HepG2 (cell line): Measurements from ENCODE around the gene KCNMA1. TPM values are rescaled to one million over a fixed set of nuclear protein-coding genes. Genes with fewer than 3 reads are reported as not detected.

Experiments
- ATAC-seq: fragments of 200-7000 bp; cut with Tn5 transposase; 3 replicates; pipeline ENCODE4 v1.9.1; 2020; ENCODE audit warnings: mild to moderate bottlenecking, moderate library complexity
- BruUV-seq: library from RNA; stranded (reverse); fragments of 400-500 nt; replicated peaks from 2 replicates; lab custom pipeline; 2021; lab: Mats Ljungman, UMichigan
- CTCF ChIA-PET: fragments of 300-600 bp; formaldehyde crosslinking; extraction: SDS; loops from one replicate; lab custom pipeline; 2021; ENCODE audit warnings: low total read pairs, inconsistent platforms, low intra/inter-chr PET ratio; lab: Yijun Ruan, JAX
- POLR2A ChIA-PET: fragments of 350-600 bp; sonication (Branson Sonifier 250); formaldehyde crosslinking; loops from one replicate; lab custom pipeline; 2020; ENCODE audit warnings: antibody characterized with exemption, inconsistent platforms; lab: Yijun Ruan, JAX
- DNase-seq: peaks from one replicate; pipeline ENCODE4 v3.0.0-alpha.2; 2015; ENCODE audit warnings: low spot score
- FAIRE-seq: peaks from 3 replicates; lab custom pipeline; 2011; peaks lifted over from hg19 to GRCh38; lab: Jason Lieb, UNC
- H2AFZ ChIP-seq: one replicate; pipeline ENCODE4 v1.6.1; 2011; ENCODE audit warnings: low read length, inconsistent platforms
- H3K27ac ChIP-seq: fragments of 300-600 bp; 3 replicates; pipeline ENCODE4 v1.8.0; 2011; ENCODE audit warnings: mixed run types, mild to moderate bottlenecking, mixed read lengths, low read length, inconsistent platforms; ENCODE audit not compliant: insufficient read depth; ENCODE audit errors: extremely low read length
- H3K27me3 ChIP-seq, 2 experiments: fragments of 200-600 bp in 1 of 2; 2 replicates in 1 of 2; 3 replicates in 1 of 2; pipeline versions ENCODE4 v1.6.0 to v1.8.0; 2011; ENCODE audit warnings: low read length in 2 of 2, mild to moderate bottlenecking in 2 of 2, moderate library complexity in 2 of 2, inconsistent platforms in 1 of 2; ENCODE audit not compliant: insufficient read depth in 2 of 2, control insufficient read depth in 1 of 2
- H3K36me3 ChIP-seq, 2 experiments: fragments of 200-600 bp in 1 of 2; replicated peaks in 1 of 2; 2 replicates in 1 of 2; 3 replicates in 1 of 2; pipeline versions ENCODE4 v1.5.1 to v1.8.0; 2011; ENCODE audit warnings: low read length in 2 of 2, inconsistent platforms in 1 of 2; ENCODE audit not compliant: insufficient read depth in 2 of 2, control insufficient read depth in 1 of 2
- H3K4me1 ChIP-seq: 2 replicates; pipeline ENCODE4 v1.5.1; 2012; ENCODE audit warnings: low read length, inconsistent platforms; ENCODE audit not compliant: insufficient read depth
- H3K4me2 ChIP-seq: 2 replicates; pipeline ENCODE4 v1.6.0; 2011; ENCODE audit warnings: low read depth, low read length, inconsistent platforms
- H3K4me3 ChIP-seq, 3 experiments: fragments of 200-600 bp in 1 of 3; sonication (generic), shearing (Covaris generic) in 1 of 3; replicated peaks in 1 of 3; 2 replicates each; pipeline ENCODE4 v1.5.1; 2011 to 2016; ENCODE audit warnings: low read length in 3 of 3, inconsistent platforms in 2 of 3, low read depth in 2 of 3, mild to moderate bottlenecking in 2 of 3, control low read depth in 1 of 3, mixed read lengths in 1 of 3; ENCODE audit not compliant: insufficient read depth in 1 of 3
- H3K79me2 ChIP-seq: one replicate; pipeline ENCODE4 v1.6.1; 2011; ENCODE audit warnings: low read length, inconsistent platforms; ENCODE audit not compliant: insufficient read depth
- H3K9ac ChIP-seq: 2 replicates; pipeline ENCODE4 v1.6.0; 2011; ENCODE audit warnings: mild to moderate bottlenecking, low read depth, low read length, inconsistent platforms; ENCODE audit not compliant: insufficient read depth
- H3K9me3 ChIP-seq: 2 replicates; pipeline ENCODE4 v1.5.1; 2012; ENCODE audit warnings: mild to moderate bottlenecking, low read length
- H4K20me1 ChIP-seq: 2 replicates; pipeline ENCODE4 v1.6.0; 2011; ENCODE audit warnings: inconsistent platforms, mild to moderate bottlenecking, low read length, moderate library complexity; ENCODE audit not compliant: insufficient read depth
- ARNT ChIP-seq: fragments of 450-650 bp; IDR thresholded peaks from 2 replicates; pipeline ENCODE4 v1.6.1; 2017
- KLF9 ChIP-seq: IDR thresholded peaks from 2 replicates; pipeline ENCODE4 v1.6.1; 2016; ENCODE audit warnings: low read depth
- NFE2L2 ChIP-seq: fragments of 150-350 bp; IDR thresholded peaks from 2 replicates; pipeline ENCODE4 v1.6.1; 2014; ENCODE audit warnings: low read length
- SUZ12 ChIP-seq: fragments of 150-350 bp; IDR thresholded peaks from 2 replicates; pipeline ENCODE4 v1.6.1; 2014; ENCODE audit warnings: low read depth, low read length
- TRAFD1 ChIP-seq: sonication (generic); formaldehyde crosslinking; IDR thresholded peaks from 2 replicates; pipeline ENCODE4 v1.5.1; 2020; ENCODE audit warnings: missing genetic modification reagents, mild to moderate bottlenecking, borderline replicate concordance
- ZFP36L1 ChIP-seq: sonication (generic); formaldehyde crosslinking; IDR thresholded peaks from 2 replicates; pipeline ENCODE4 v1.8.0; 2022; ENCODE audit warnings: mild to moderate bottlenecking, missing genetic modification reagents, moderate library complexity
- ZNF646 ChIP-seq: sonication (generic); formaldehyde crosslinking; IDR thresholded peaks from 2 replicates; pipeline ENCODE4 v1.9.0; 2021; ENCODE audit warnings: mild to moderate bottlenecking, missing genetic modification reagents
- ZNF710 ChIP-seq: sonication (generic); formaldehyde crosslinking; IDR thresholded peaks from 2 replicates; pipeline ENCODE4 v1.5.0; 2020; ENCODE audit warnings: mild to moderate bottlenecking, missing genetic modification reagents, borderline replicate concordance
- WGBS: methylation state at CpG from one replicate; pipeline ENCODE4 v1.1.6; 2017; ENCODE audit warnings: low lambda C conversion rate; 5-methylcytosine and 5-hydroxymethylcytosine counted together
- in situ Hi-C: cut with HindIII; loops from 2 replicates; pipeline ENCODE4 v1.10.0; 2017; ENCODE audit warnings: low pct_unique_long_range_greater_than_20kb; ENCODE audit not compliant: extremely low pct_ligation_motif_present
- intact Hi-C: fragments of 100-400 bp; cut with micrococcal nuclease; formaldehyde crosslinking; loops from one replicate; pipeline ENCODE4 v1.10.0; 2022; ENCODE audit not compliant: unreplicated experiment
- polyA plus RNA-seq, 8 experiments: library from polyadenylated mRNA; depleted of rRNA in 3 of 8; stranded (reverse) in 7 of 8; unstranded in 1 of 8; fragments of >200 nt; fragmentation: Illumina TruSeq in 4 of 8; extraction: Trizol in 4 of 8; gene quantifications; 2 replicates each; pipeline versions ENCODE4 v1.2.1 to v1.2.3, GENCODE V29; 2011 to 2016; ENCODE audit warnings: low read depth in 4 of 8, missing spikeins in 1 of 8, mixed read lengths in 1 of 8; ENCODE audit not compliant: insufficient read depth in 1 of 8
- total RNA-seq, 5 experiments: library from RNA; depleted of rRNA; stranded (reverse); fragments of >200 nt; fragmentation: Illumina TruSeq; extraction: Trizol; gene quantifications; 2 replicates each; pipeline ENCODE4 v1.2.3, GENCODE V29; 2016; ENCODE audit warnings: low read depth in 1 of 5
- TF ChIP-seq, protein P1 (sequence below): IDR thresholded peaks from 2 replicates; pipeline ENCODE4 v1.6.1; 2016

KCNMA1 gene
- total and polyA plus RNA-seq, 2 of the 13 experiments (the other 11 are each of a cell fraction or from before 2014, with no cell fraction given) = 0.02 TPM; not detected in 1

DNA sequence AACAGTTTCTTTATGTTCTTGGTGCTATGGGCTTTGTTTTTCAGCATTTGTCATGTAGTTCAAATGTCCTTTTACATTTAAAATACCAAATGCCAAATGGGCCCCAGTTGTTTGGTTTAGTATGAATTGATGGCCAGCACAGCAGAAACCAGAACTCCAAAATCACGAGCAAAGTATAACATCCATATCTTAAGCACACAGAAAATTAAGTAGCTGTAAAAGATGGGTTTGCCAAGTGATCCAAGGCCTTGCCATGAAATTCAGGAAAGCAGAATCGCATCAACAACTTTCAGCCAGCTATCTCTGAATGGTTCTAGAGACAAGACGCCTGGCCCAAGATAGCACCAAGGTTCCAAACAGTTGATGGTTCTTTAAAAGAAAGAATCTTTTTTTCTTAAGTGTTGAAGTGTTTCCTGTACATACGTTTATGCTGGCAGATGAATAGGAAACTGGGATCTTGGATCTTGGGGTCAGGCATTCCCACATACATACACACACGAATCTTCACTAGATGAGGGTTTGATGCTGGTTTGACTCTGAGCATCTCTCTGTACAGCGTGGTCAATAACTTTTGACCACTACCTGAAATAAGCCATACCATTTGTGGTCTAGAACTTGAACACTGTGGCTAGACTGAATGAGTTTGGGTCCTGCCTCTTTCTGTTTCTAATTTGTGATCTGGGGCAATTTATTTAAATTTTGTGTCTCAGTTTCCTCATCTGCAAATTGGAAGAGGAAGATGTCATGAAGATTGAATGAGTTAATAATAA, 711.8 kb downstream of the KCNMA1 start (continued):
- no peak for TF ChIP-seq ZNF646
- no peak for TF ChIP-seq TRAFD1 (CRISPR knock-in tag)

- DNase-seq (no peak), FAIRE-seq (no peak), ATAC-seq (no peak)
- no peak overlapping the region for H3K4me2 ChIP-seq
- H3K9me3 ChIP-seq = no peaks in the 10 kb centered on the region
- H2AFZ ChIP-seq = no peak overlapping the region
- ChIA-PET CTCF (no interaction called here), POLR2A (no interaction called here)
- no peaks in the 10 kb centered on the region for H4K20me1 ChIP-seq
- H3K27ac ChIP-seq = no peak overlapping the region
- H3K4me1 ChIP-seq = no peaks in the 10 kb centered on the region
- no peak overlapping the region for H3K9ac ChIP-seq
- BruUV-seq = no TSS peak
- intact Hi-C loops (no loop called here), in situ Hi-C loops (no loop called here)
- H3K4me3 ChIP-seq = no peak overlapping the region
- H3K36me3 ChIP-seq = no peaks in the 10 kb centered on the region
- no peaks in the 10 kb centered on the region; a peak in 1 of 5 replicates for H3K27me3 ChIP-seq
- 64% methylated on average over 3 of the region's 3 CpGs for WGBS
- H3K79me2 ChIP-seq = no peaks in the 10 kb centered on the region
- no peak for TF ChIP-seq NFE2L2
- no peak for TF ChIP-seq KLF9
- TF ChIP-seq ZFP36L1 (CRISPR knock-in tag) = no peak
- no peak for TF ChIP-seq ARNT
- no peak for TF ChIP-seq SUZ12
- TF ChIP-seq, protein P1, sequence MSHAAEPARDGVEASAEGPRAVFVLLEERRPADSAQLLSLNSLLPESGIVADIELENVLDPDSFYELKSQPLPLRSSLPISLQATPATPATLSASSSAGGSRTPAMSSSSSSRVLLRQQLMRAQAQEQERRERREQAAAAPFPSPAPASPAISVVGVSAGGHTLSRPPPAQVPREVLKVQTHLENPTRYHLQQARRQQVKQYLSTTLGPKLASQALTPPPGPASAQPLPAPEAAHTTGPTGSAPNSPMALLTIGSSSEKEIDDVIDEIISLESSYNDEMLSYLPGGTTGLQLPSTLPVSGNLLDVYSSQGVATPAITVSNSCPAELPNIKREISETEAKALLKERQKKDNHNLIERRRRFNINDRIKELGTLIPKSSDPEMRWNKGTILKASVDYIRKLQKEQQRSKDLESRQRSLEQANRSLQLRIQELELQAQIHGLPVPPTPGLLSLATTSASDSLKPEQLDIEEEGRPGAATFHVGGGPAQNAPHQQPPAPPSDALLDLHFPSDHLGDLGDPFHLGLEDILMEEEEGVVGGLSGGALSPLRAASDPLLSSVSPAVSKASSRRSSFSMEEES (CRISPR knock-in tag) = no peak
- no peak for TF ChIP-seq ZNF710 (CRISPR knock-in tag)
These were observed 714.9 kb downstream of the KCNMA1 start for GRCh38 chr10:76922666-76923065.
